ENCODE measurements around the gene SEL1L3. TPM values are rescaled to one million over a fixed set of nuclear protein-coding genes. Genes with fewer than 3 reads are reported as not detected.

The SEL1L3 gene
- total RNA-seq, 1 donor from 2014 or later, result 14.4 TPM

GRCh38 chr4:25844961-25845712 lies 17.7 kb downstream of the SEL1L3 start:
- peaks cover 5% of the 10 kb centered on the region for H3K36me3 Mint-ChIP-seq
- H3K4me1 Mint-ChIP-seq, result no peaks in the 10 kb centered on the region
- H3K4me3 Mint-ChIP-seq, result no peak overlapping the region
- H3K27ac Mint-ChIP-seq, result no peak overlapping the region
- H3K9me3 Mint-ChIP-seq, result peaks cover 8% of the 10 kb centered on the region
- no peak for DNase-seq (ENCODE audit: low spot score in 2 of 2, unreplicated experiment in 2 of 2)
- no peak for TF ChIP-seq CTCF (IDR thresholded peaks at IDR 0.05; ENCODE audit: unreplicated experiment)
- H3K27me3 Mint-ChIP-seq (ENCODE audit: low read depth), result no peaks in the 10 kb centered on the region

- Mint-ChIP-seq H3K27ac (no peak overlapping the region), H3K9me3 (peaks cover 2% of the 10 kb centered on the region), H3K4me1 (no peaks in the 10 kb centered on the region), H3K4me3 (no peak overlapping the region), H3K36me3 (peaks cover 5% of the 10 kb centered on the region), H3K27me3 (ENCODE audit: low read depth) (no peaks in the 10 kb centered on the region)
- no peak for DNase-seq (ENCODE audit: low spot score in 2 of 2, unreplicated experiment in 2 of 2)
- no peak for TF ChIP-seq CTCF (IDR thresholded peaks at IDR 0.05; ENCODE audit: unreplicated experiment)
These were observed 19.3 kb downstream of the SEL1L3 start for GRCh38 chr4:25843340-25844097.

- no peak for DNase-seq (ENCODE audit: low spot score in 2 of 2, unreplicated experiment in 2 of 2)
- Mint-ChIP-seq H3K27ac (no peak overlapping the region), H3K36me3 (peaks cover 3% of the 10 kb centered on the region), H3K4me3 (no peak overlapping the region), H3K27me3 (ENCODE audit: low read depth) (no peaks in the 10 kb centered on the region), H3K4me1 (no peaks in the 10 kb centered on the region), H3K9me3 (no peaks in the 10 kb centered on the region)
- TF ChIP-seq CTCF (IDR thresholded peaks at IDR 0.05; ENCODE audit: unreplicated experiment), result no peak
These were observed 20.5 kb downstream of the SEL1L3 start for GRCh38 chr4:25842229-25842845.

GRCh38 chr4:25839687-25840086 lies 23.1 kb downstream of the SEL1L3 start:
- no peaks in the 10 kb centered on the region for H3K4me1 Mint-ChIP-seq
- DNase-seq (ENCODE audit: low spot score in 2 of 2, unreplicated experiment in 2 of 2), result no peak
- H3K27ac Mint-ChIP-seq, result no peak overlapping the region
- H3K27me3 Mint-ChIP-seq (ENCODE audit: low read depth), result no peaks in the 10 kb centered on the region
- no peak for TF ChIP-seq CTCF (IDR thresholded peaks at IDR 0.05; ENCODE audit: unreplicated experiment)
- no peaks in the 10 kb centered on the region for H3K36me3 Mint-ChIP-seq
- H3K4me3 Mint-ChIP-seq, result no peak overlapping the region
- H3K9me3 Mint-ChIP-seq, result no peaks in the 10 kb centered on the region

- Mint-ChIP-seq H3K27ac (no peak overlapping the region), H3K27me3 (ENCODE audit: low read depth) (no peaks in the 10 kb centered on the region), H3K4me3 (no peak overlapping the region), H3K4me1 (no peaks in the 10 kb centered on the region), H3K9me3 (no peaks in the 10 kb centered on the region), H3K36me3 (no peaks in the 10 kb centered on the region)
- no peak for TF ChIP-seq CTCF (IDR thresholded peaks at IDR 0.05; ENCODE audit: unreplicated experiment)
- DNase-seq (ENCODE audit: low spot score in 2 of 2, unreplicated experiment in 2 of 2), result no peak
These were observed 23.6 kb downstream of the SEL1L3 start for GRCh38 chr4:25839233-25839632.

Measured in mesothelial cell of epicardium (in vitro differentiated cells).